Stimulated activated CD4-positive, alpha-beta T cell treated with anti-CD3 and anti-CD28 coated beads, Interleukin-15, amount 100 ng/mL, for 1 hour (primary cell): ENCODE results near the gene BEST2.

Source experiments
- DNase-seq, 2 donors: peaks; one replicate each; pipeline ENCODE4 v3.0.0-alpha.2; 2020; ENCODE audit warnings: low read depth in 1 of 2, low spot score in 1 of 2

The BEST2 gene

GRCh38 chr19:12767666-12768065 lies 16.1 kb downstream of the BEST2 start:
- no peak for DNase-seq

- DNase-seq, result no peak
Measured at GRCh38 chr19:12769689-12770088, 18.1 kb downstream of the BEST2 start.

GRCh38 chr19:12770922-12771321 lies 19.3 kb downstream of the BEST2 start:
- no peak for DNase-seq

GRCh38 chr19:12772323-12772722 lies 20.7 kb downstream of the BEST2 start:
- no peak for DNase-seq

- DNase-seq, result no peak
Measured at GRCh38 chr19:12773571-12773970, 22.0 kb downstream of the BEST2 start.

GRCh38 chr19:12774588-12775555 lies 23.3 kb downstream of the BEST2 start, which contains the start of gene HOOK2:
TSS of gene HOOK2 (minus strand) at chr19:12775552. CDS start at chr19:12775449, 103 bp downstream.
- DNase-seq, result no peak

GRCh38 chr19:12777217-12778016 lies 25.8 kb downstream of the BEST2 start:
- peak; percentile 65 to 78 for DNase-seq

GRCh38 chr19:12778017-12778904 lies 26.7 kb downstream of the BEST2 start:
- no peak for DNase-seq

GRCh38 chr19:12778905-12779161 lies 27.2 kb downstream of the BEST2 start:
- no peak for DNase-seq

- DNase-seq, result no peak
Measured at GRCh38 chr19:12779162-12779993, 27.8 kb downstream of the BEST2 start.

GRCh38 chr19:12782174-12782423 lies 30.5 kb downstream of the BEST2 start:
- DNase-seq, result no peak

GRCh38 chr19:12782424-12783290 lies 31.1 kb downstream of the BEST2 start:
- peak; percentile 80 to 83 for DNase-seq

- no peak for DNase-seq
Measured at GRCh38 chr19:12783291-12783848, 31.8 kb downstream of the BEST2 start.

- DNase-seq, result no peak
Measured at GRCh38 chr19:12783849-12784393, 32.3 kb downstream of the BEST2 start.

GRCh38 chr19:12784394-12784870 lies 32.8 kb downstream of the BEST2 start:
- no peak for DNase-seq

GRCh38 chr19:12784871-12785430 lies 33.4 kb downstream of the BEST2 start:
- no peak for DNase-seq

GRCh38 chr19:12785431-12786031 lies 33.9 kb downstream of the BEST2 start:
- no peak for DNase-seq
